K562 (cell line): ENCODE results near the gene GPX6. TPM values are rescaled to one million over a fixed set of nuclear protein-coding genes. Genes with fewer than 3 reads are reported as not detected.

Experiments
- CHD1 ChIP-seq: fragments of 200-600 bp; sonication (generic); IDR thresholded peaks from one replicate; pipeline ENCODE4 v1.6.1; 2012; ENCODE audit warnings: mild to moderate bottlenecking, moderate library complexity, low read length, inconsistent platforms
- DIDO1 ChIP-seq: fragments of 450-650 bp; IDR thresholded peaks from 2 replicates; pipeline ENCODE4 v1.6.1; 2016; ENCODE audit warnings: low read depth, missing biosample characterization, missing genetic modification characterization
- ETS1 ChIP-seq: conservative IDR thresholded peaks from 2 replicates; pipeline ENCODE4 v1.6.1; 2011; ENCODE audit warnings: low read depth, mild to moderate bottlenecking, low read length; ENCODE audit not compliant: control insufficient read depth
- HDGF ChIP-seq: fragments of 450-650 bp; IDR thresholded peaks from 2 replicates; pipeline ENCODE4 v1.6.1; 2016
- MGA ChIP-seq: fragments of 450-650 bp; IDR thresholded peaks from 2 replicates; pipeline ENCODE4 v1.6.1; 2016; ENCODE audit warnings: mild to moderate bottlenecking, moderate library complexity
- SMARCA5 ChIP-seq: fragments of 450-650 bp; IDR thresholded peaks from 2 replicates; pipeline ENCODE4 v1.6.1; 2016
- TAF1 ChIP-seq: IDR thresholded peaks from 2 replicates; pipeline ENCODE4 v1.6.1; 2011; ENCODE audit warnings: mild to moderate bottlenecking, low read length, moderate library complexity; ENCODE audit not compliant: insufficient read depth, control insufficient read depth, severe bottlenecking; ENCODE audit errors: extremely low read depth
- YBX1 ChIP-seq: fragments of 450-650 bp; IDR thresholded peaks from 2 replicates; pipeline ENCODE4 v1.7.1; 2016; ENCODE audit warnings: mild to moderate bottlenecking
- ZNF165 ChIP-seq: fragments of 250-450 bp; sonication (Bioruptor Pico); IDR thresholded peaks from 2 replicates; pipeline ENCODE4 v1.4.0; 2020; ENCODE audit warnings: borderline replicate concordance
- ZNF583 ChIP-seq: fragments of 250-450 bp; sonication (Bioruptor Pico); IDR thresholded peaks from 2 replicates; pipeline ENCODE4 v1.4.0; 2020
- ZNF79 ChIP-seq: fragments of 250-450 bp; sonication (Bioruptor Pico); IDR thresholded peaks from 2 replicates; pipeline ENCODE4 v1.4.0; 2020; ENCODE audit warnings: low read depth, mild to moderate bottlenecking, moderate library complexity
- polyA plus RNA-seq, 8 experiments: library from polyadenylated mRNA; depleted of rRNA in 4 of 8; stranded (reverse) in 5 of 8; unstranded in 3 of 8; fragments of >200 nt; fragmentation: Nextera tagmentation in 2 of 8; fragmentation: Illumina TruSeq in 1 of 8; extraction: Ambion mirVana in 2 of 8; extraction: Trizol in 1 of 8; gene quantifications; 2 replicates each; pipeline versions ENCODE4 v1.2.1 to v1.2.3, GENCODE V29; 2011 to 2014; ENCODE audit warnings: inconsistent platforms in 1 of 8, missing spikeins in 1 of 8
- total RNA-seq, 7 experiments: library from RNA; depleted of rRNA in 6 of 7; stranded (reverse); fragments of >200 nt in 6 of 7; fragmentation: Illumina TruSeq in 2 of 7; extraction: Trizol in 2 of 7; gene quantifications; 2 replicates each; pipeline versions ENCODE4 v1.2.1 to v1.2.3, GENCODE V29; 2011 to 2021; ENCODE audit warnings: low replicate concordance in 1 of 7
- TF ChIP-seq, protein P1 (sequence below): fragments of 450-650 bp; IDR thresholded peaks from 2 replicates; pipeline ENCODE4 v1.6.1; 2016; ENCODE audit warnings: antibody characterized with exemption
- TF ChIP-seq, protein P2 (sequence below), 2 experiments: fragments of 450-650 bp in 1 of 2; sonication (generic) in 1 of 2; formaldehyde crosslinking; conservative IDR thresholded peaks; 2 replicates each; pipeline versions ENCODE4 v1.4.0 to v1.8.1; 2020 to 2022; ENCODE audit warnings: mild to moderate bottlenecking in 1 of 2, missing genetic modification reagents in 1 of 2

The GPX6 gene
- total and polyA plus RNA-seq, 9 of the 15 experiments (the other 6 are each of a cell fraction or from before 2014, with no cell fraction given): not detected

- no peak for TF ChIP-seq MGA
- no peak for TF ChIP-seq ZNF583 (CRISPR knock-in tag)
- no peak for TF ChIP-seq ZNF165
- TF ChIP-seq TAF1: no peak
- TF ChIP-seq, protein P1, sequence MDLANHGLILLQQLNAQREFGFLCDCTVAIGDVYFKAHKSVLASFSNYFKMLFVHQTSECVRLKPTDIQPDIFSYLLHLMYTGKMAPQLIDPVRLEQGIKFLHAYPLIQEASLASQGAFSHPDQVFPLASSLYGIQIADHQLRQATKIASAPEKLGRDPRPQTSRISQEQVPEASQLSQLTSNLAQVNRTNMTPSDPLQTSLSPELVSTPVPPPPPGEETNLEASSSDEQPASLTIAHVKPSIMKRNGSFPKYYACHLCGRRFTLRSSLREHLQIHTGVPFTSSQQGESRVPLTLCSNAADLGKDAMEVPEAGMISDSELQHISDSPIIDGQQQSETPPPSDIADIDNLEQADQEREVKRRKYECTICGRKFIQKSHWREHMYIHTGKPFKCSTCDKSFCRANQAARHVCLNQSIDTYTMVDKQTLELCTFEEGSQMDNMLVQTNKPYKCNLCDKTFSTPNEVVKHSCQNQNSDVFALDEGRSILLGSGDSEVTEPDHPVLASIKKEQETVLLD: peak; percentile 73
- peak; percentile 79; the same call in 1 of the 2 replicates for TF ChIP-seq SMARCA5
- TF ChIP-seq CHD1: peak; percentile 39
- TF ChIP-seq, protein P2, sequence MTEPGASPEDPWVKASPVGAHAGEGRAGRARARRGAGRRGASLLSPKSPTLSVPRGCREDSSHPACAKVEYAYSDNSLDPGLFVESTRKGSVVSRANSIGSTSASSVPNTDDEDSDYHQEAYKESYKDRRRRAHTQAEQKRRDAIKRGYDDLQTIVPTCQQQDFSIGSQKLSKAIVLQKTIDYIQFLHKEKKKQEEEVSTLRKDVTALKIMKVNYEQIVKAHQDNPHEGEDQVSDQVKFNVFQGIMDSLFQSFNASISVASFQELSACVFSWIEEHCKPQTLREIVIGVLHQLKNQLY (CRISPR knock-in tag; conservative IDR thresholded peaks at IDR 0.05): 0 out of 4 replicates have a peak, but pooled peaks of 1 of the 2 experiments have one; percentile 58
- TF ChIP-seq ETS1: no peak
- TF ChIP-seq DIDO1 (tag): peak; percentile 38; the same call in 1 of the 2 replicates
- TF ChIP-seq ZNF79 (CRISPR knock-in tag): no peak
- TF ChIP-seq YBX1: no peak; the same call in 1 of the 2 replicates
- TF ChIP-seq HDGF: peak; percentile 94; the same call in 1 of the 2 replicates
Measured at GRCh38 chr6:28553384-28553985, 37.9 kb upstream of the GPX6 start (continued).
